H7 (cell line): ENCODE data around the gene REG4. TPM values are rescaled to one million over a fixed set of nuclear protein-coding genes. Genes with fewer than 3 reads are reported as not detected.
"Not testable (repeated sequence)": the region's sequence is repeated elsewhere in the genome, so short reads cannot be mapped to it uniquely, and the experiment has no call there.

Experiments
- DNase-seq: peaks from one replicate; pipeline ENCODE4 v3.0.0; 2012
- H3K27me3 ChIP-seq: 2 replicates; pipeline ENCODE4 v1.6.0; 2011; ENCODE audit warnings: mild to moderate bottlenecking, low read length; ENCODE audit not compliant: control insufficient read depth, insufficient read depth
- H3K36me3 ChIP-seq: replicated peaks from 2 replicates; pipeline ENCODE4 v1.5.1; 2011; ENCODE audit warnings: low read length; ENCODE audit not compliant: control insufficient read depth, insufficient read depth
- H3K4me3 ChIP-seq: 2 replicates; pipeline ENCODE4 v1.5.1; 2011; ENCODE audit warnings: low read depth, mild to moderate bottlenecking, control low read depth, low read length, moderate library complexity; ENCODE audit not compliant: insufficient read depth
- total RNA-seq: library from RNA; depleted of rRNA; stranded (reverse); fragments of >200 nt; shearing (Covaris generic); gene quantifications from 2 replicates; pipeline ENCODE4 v1.2.3, GENCODE V29; 2014

Gene REG4
- total RNA-seq, 1 experiment from 2014 or later, result not detected

DNA sequence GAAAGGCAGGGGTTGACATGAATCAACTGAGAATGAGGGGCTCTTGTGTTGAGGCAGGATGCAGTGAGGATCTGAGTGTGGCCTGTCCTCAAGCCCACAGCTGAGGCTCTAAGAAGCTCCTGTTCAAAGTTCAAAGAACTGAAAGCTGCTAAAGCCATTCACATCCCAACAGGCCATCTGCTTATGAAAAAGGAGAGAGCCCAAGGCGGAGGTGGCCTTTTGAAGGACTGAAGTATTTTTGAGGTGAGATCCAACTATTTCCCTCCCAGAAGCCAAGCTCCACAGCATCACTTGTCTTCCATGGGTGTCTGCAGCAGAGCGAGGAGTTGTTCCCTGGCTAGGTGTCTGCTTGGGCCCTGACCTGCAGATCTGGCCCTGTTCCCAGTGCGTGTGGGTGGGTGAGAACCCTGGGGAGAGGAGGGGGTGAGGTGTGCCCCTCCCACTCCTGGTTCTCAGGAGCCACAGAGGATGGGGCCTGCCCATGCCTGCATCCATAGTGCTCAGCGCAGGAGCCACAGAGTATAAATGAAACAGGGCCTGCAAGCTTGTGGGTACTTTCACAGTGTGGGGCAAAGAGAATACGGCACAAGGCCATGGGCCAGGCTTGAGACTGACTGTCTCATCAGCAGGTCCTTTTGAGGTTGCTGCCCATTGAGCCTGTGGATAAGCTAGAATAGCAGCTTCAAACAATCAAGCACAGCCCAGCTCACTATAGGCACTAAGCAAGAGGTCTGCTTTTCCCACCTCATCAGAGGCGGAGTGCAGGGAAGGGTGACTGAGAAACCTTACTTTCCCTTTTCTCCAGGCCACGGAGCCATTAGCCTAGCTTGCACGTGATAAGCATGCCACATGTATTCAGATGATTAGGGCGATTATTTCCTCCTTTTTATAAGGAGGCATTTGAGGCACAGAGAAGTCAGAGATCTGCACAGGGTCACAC is 15.7 kb downstream of the REG4 start:
- DNase-seq, result no peak
- Histone ChIP-seq H3K36me3 (no peaks in the 10 kb centered on the region), H3K4me3 (no peak overlapping the region), H3K27me3 (no peaks in the 10 kb centered on the region; the same call in 1 of the 2 replicates)

DNA sequence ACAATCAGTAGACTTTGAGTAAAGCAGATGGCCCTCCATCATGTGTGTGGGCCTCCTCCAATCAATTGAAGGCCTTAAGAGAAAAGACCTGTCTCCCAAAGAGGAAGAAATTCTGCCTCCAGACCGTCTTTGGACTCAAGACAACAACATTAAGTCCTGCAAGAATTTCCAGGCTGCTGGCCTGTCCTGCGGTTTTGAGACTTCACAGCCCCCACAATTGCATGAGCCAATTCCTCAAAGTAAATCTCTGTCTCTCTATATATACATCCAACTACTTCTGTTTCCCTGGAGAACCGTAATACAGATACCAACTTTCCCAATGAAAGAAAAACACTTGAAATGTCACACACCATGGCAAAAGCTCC is 16.4 kb downstream of the REG4 start:
- DNase-seq, result no peak
- Histone ChIP-seq H3K4me3 (no peak overlapping the region), H3K36me3 (no peaks in the 10 kb centered on the region), H3K27me3 (no peaks in the 10 kb centered on the region; the same call in 1 of the 2 replicates)

DNA sequence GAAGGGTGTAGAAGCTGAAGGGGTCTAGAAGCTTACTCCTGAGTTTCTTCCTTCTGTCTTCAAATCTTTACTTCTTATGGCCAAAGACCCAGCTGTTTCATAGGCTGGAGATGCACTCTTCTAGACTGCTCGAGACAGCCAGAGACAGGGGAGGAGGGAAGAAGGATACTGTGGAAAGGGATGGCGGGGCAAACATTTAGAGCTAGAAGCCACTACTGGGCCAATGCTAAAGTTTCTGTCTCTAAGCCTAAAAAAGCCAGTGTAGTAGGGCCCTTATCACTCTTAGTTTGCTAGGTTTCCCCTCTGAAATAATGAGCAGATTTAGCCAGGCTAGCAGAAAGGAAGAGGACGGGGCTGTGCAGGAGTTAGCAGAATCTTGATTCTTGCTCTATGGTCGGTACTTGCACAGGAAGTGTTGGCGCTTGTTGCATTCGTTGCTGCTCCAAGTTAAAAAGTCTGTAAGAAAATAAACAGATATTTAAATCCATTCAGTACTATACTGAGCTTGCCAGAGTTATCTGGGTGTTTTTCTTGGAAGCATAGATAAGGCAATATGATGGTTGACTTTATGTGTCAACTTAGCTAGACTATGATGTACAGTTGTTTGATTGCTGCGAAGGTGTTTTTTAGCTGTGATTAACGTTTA is 16.9 kb downstream of the REG4 start:
- Histone ChIP-seq H3K36me3 (no peaks in the 10 kb centered on the region), H3K27me3 (no peaks in the 10 kb centered on the region; the same call in 1 of the 2 replicates), H3K4me3 (no peak overlapping the region)
- no peak for DNase-seq

DNA sequence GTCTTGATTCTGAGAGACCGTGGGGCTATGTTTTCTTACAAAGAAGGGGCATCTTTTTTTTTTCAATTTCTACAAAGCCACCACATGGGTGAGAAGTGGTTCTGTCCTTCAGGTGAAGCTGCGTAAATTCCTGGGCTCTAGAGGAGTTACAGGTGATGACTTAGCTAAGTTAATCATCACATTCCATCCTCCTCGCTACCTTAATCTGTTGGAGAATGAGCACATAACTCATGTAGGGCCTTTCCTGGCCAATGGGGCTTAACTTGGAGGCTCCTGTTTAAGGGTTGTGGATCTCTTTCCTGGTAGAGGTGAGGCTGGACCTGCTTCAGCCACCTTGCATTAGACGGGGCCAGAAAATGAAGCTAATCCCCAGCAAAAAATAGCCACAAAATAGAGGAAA is 19.9 kb downstream of the REG4 start:
- no peaks in the 10 kb centered on the region for H3K36me3 ChIP-seq
- H3K27me3 ChIP-seq, result no peaks in the 10 kb centered on the region; the same call in 1 of the 2 replicates
- no peak overlapping the region for H3K4me3 ChIP-seq
- no peak for DNase-seq

DNA sequence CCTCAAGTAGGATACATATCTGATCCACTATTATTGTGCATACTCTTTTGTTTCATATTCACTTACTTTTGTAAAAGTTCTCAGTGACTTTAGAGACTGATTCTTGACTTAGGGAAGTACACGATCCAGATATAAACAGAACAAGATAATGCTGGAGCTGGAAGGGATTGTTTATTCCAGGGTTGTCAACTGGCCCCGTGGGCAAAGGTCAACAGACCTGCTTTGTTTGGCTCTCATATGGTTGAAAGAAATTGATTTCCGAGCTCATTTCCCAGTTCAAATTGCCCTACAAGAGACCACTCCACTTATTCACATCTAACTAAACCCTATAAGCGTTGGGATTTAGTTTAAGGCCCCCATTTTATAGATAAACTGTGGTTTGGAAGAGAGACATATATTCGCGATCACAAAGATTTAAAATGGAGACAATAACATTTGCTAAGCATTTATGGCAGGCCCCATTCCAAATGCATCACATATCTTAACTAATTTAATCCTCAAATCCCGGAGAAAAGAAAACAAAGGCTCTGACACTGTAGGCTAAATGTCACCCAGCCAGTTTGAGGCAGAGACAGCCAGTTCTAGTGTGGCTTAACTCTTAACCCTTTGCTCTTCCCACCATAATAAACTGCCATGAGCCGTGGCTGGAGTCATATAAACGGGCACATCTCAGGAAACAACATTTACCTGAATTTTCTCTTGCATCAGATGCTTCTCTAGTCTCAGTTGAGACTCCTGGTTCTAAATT is 20.6 kb downstream of the REG4 start:
- no peaks in the 10 kb centered on the region for H3K36me3 ChIP-seq
- no peaks in the 10 kb centered on the region; the same call in 1 of the 2 replicates for H3K27me3 ChIP-seq
- no peak for DNase-seq
- no peak overlapping the region for H3K4me3 ChIP-seq

DNA sequence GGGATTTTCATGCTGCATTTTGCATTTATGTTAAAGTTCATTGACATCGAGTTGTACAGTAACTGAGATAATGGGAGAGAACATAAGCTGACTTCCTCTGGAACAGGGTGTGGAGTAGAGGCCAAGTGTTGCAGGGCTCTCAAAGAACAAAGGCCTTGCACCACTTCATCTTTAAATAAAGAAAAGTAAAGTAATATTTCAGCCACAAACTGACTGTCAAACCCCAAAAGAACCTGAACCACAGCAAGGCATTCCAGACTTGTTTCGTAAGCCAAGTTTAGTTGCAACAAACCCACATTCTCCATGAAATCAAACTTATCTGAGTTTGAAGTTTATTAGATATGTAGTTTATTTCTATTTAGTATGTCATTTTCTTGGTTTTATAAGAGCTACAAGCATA is 23.5 kb downstream of the REG4 start:
- Histone ChIP-seq H3K36me3 (no peaks in the 10 kb centered on the region), H3K27me3 (no peaks in the 10 kb centered on the region), H3K4me3 (no peak overlapping the region)
- no peak for DNase-seq

DNA sequence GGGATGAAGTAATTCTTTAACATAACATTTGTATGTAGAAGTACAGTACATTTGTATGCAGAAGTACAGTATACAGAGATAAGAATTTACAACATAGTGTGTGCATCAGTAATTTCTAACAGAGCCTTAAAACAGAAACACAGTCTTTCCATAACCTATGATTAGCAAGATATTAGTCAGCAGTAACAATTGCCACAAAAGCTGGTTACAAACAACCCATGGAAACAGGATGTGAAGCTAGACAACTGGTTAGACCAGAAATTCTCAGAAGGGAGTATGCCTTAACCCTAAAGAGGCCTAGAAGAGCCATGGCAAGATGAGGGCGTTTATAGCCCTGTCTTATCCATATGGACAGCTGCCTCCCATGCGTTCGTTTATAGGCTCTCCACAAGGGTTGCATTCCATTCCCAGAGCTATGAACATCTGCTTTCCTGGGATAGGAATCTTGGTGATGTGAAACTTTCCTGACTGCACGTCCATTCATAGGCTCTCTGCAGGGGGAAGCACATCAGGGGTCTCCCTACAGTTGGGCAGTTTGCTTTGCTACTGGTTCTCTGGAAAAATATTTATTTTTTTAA is 24.7 kb downstream of the REG4 start:
- not testable (repeated sequence) for H3K4me3 ChIP-seq, H3K36me3 ChIP-seq, DNase-seq, H3K27me3 ChIP-seq

DNA sequence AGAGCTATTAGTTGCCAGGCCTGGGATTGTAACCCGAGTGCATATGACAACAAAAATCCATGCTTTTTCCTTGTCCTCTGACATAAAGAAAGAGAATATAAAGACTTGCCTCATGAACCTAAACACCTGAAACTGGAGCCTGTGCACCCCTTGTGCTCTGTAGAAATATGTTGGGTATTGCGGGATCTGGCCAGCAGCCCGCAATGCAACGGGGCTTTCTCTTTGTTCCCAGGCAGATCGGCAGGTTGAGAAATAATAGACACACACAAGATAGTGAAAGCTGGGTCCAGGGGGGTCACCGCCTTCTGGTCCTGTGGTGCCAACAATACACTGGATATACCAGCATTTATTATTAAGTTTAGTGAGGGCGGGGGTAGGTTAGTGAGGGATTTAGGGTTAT is 25.2 kb downstream of the REG4 start:
- H3K4me3 ChIP-seq, H3K27me3 ChIP-seq, H3K36me3 ChIP-seq: not testable (repeated sequence)

DNA sequence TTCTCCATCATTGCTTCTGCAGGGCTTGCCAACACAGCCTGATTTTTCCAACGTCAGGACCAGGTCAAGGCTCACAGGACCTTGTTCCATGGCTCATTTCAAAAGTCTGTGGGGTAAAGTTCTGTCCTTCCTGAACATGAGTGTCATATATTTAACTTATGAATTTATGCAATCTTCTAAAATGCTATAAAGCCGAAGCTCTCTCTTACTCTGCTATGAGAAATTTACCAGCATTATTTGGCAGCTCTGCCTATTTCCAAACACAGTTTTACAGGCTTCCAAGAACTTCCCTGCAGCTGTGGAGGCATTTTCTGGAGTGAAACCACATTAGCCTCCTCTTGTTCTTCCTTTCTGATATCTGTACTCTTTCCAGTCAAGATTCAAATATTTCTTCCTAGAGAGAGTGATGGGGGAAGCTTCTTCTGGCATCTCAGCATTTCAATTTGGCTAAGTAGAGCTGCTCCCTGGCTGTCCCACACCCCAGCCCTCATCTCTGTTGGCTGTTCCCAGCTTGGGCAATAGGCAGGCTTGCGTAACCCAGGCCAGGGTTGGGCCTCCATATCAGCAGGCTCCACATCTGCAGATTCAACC is 27.0 kb downstream of the REG4 start:
- Histone ChIP-seq H3K36me3 (no peaks in the 10 kb centered on the region), H3K4me3 (no peak overlapping the region), H3K27me3 (no peaks in the 10 kb centered on the region)
- no peak for DNase-seq

More for the DNA sequence above, 25.2 kb downstream of the REG4 start:
- DNase-seq, result not testable (repeated sequence)

DNA sequence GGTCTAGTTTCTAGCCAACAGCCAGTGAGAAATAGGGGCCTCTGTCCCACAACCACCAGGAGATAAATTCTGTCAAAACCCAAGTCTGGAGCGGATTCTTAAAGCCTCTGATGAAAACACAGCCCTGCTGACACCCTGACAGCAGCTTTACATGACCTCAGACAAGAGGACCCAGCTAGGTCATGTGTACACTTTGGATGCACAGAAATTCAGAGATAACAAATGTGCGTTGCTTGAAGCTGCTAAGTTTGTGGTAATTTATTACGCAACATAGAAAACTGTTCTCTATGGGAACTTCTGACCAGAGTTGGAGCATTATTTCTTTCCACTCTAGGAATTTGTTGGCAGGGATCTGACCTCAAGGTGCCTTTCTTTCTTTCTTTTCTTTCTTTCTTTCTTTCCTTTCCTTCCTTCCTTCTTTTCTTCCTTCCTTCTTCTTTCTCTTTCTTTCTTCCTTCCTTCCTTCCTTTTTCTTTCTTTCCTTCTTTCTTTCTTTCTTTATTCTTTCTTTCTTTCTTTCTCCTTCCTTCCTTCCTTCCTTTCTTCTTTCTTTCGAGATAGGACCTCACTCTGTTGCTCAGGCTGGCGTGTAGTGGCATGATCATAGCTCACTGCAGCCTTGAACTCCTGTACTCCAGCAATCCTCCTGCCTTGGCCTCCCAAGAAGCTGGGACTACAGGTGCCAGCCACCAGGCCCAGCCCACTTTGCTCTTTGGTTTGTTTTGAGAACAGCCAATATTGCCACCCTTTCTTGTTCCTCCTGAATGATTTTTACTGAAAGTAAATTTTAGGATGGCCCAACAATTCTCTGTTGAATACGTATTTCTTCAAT is 27.7 kb downstream of the REG4 start:
- DNase-seq, result no peak

DNA sequence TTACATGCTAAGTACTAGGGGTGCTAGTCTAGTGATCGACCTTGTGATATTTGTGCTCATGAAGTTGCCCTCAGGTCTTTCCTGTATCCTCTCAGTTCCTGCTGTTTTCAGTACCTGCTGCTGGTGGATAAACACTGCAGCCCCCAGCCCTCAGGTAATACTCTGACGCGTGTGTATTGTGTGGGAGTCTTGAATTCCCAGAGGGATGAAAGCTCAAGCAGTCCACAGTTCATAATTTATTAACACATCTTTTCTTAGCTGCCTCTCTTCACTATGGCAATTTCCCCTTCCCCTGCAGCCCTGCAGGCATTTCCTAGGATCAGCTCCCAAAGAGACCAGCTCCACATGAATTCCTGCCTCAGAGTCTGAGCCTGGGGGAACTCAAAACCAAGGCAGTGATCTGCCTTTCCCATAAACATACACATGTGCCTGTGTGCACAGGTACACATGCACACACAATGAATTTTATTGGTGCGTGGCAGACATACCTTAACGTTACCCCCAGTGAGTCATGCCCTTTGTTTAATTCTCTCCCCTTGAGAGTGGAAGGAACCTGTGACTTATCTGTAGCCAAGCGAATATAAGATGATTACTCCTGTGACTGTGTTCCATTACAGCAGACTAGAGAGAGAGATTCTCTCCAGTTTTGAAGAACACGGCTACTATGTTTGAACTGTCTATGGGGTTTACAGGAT is 28.5 kb downstream of the REG4 start:
- no peak overlapping the region for H3K4me3 ChIP-seq
- no peak for DNase-seq
- no peaks in the 10 kb centered on the region for H3K27me3 ChIP-seq
- no peaks in the 10 kb centered on the region for H3K36me3 ChIP-seq

More for the DNA sequence above, 27.7 kb downstream of the REG4 start:
- H3K4me3 ChIP-seq, result no peak overlapping the region
- no peaks in the 10 kb centered on the region for H3K36me3 ChIP-seq
- H3K27me3 ChIP-seq, result no peaks in the 10 kb centered on the region

DNA sequence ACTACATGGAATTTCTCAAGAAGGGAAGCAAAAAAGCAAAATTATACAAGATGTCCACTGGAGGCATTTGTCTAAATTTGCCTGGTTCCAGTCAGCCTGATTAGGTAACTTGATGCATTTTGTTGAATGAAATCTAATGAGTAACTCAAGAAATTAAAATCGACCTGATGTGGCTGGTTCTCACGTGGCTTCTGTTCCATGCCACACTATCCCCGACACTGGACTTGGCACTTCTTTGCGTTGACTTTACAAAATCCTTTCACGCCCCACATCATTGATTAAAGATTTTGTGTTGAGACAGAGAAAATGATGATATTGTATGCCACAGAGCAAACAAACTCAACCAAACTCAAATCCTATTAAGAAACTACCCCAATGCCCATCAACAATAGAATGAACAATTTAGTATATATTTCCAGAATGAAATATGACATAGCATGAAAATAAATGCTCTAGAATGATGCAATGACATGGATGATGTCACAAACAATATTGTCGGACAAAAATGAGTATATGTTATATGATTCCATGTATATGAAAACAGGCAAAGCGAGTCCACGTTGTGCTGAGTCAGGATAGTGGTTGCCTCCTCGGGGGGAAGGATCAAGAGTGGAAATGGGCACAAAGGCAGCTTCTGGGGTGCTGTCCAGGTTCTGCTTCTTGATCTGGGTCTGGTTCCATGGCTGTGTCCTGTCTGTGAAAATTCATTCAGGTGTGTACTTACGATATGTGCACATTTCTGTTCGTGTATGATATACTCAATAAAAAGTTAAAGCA is 29.6 kb downstream of the REG4 start:
- Histone ChIP-seq H3K4me3 (no peak overlapping the region), H3K27me3 (no peaks in the 10 kb centered on the region), H3K36me3 (no peaks in the 10 kb centered on the region)
- DNase-seq, result no peak
